Measurements from ENCODE around the gene FKBP2. TPM values are rescaled to one million over a fixed set of nuclear protein-coding genes. Genes with fewer than 3 reads are reported as not detected.

FKBP2 gene
- total RNA-seq, 1 experiment from 2014 or later: 84.2 TPM

DNA sequence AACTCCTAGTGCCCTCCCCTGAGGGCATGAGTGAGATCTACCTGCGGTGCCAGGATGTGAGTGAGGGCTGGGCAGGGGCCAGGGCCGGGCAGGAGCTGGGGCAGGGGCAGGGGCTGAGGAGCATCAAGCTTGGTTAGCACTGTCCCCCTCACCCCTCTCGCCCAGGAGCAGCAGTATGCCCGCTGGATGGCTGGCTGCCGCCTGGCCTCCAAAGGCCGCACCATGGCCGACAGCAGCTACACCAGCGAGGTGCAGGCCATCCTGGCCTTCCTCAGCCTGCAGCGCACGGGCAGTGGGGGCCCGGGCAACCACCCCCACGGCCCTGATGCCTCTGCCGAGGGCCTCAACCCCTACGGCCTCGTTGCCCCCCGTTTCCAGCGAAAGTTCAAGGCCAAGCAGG lies 20.6 kb upstream of the FKBP2 start:
- no TSS peak for BruUV-seq (replicated peaks)
- CTCF ChIA-PET: no interaction called here

DNA sequence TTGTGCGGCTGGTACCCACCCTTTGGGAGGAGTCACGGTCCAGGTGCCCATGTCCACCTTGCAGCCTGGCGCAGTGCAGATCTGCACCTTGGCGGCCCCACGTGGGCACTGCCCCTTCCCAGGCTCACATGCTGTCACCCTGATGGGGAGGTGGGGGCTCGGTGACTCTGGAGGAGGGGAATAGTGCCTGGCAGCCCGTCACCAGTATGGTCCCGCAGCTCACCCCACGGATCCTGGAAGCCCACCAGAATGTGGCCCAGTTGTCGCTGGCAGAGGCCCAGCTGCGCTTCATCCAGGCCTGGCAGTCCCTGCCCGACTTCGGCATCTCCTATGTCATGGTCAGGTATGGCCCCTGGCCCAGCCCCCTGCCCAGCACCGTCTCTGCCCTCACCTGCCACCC lies 20.1 kb upstream of the FKBP2 start:
- POLR2A ChIA-PET (ENCODE audit: unreplicated experiment): interaction anchor here (0.8 kb wide), 1 partner anchor 15 kb away, joined by 5 read pairs; no protein-coding TSS in a partner anchor
- no peak overlapping the region for H2AFZ ChIP-seq
- H3K4me1 ChIP-seq (replicated peaks; ENCODE audit: insufficient read depth): peaks cover 8% of the 10 kb centered on the region
- no peak overlapping the region for H3K27ac ChIP-seq
- H3K27me3 ChIP-seq (ENCODE audit: insufficient read depth, low read depth): no peaks in the 10 kb centered on the region
- no TSS peak for BruUV-seq (replicated peaks)
- H3F3A ChIP-seq (ENCODE audit: insufficient read depth, low read depth): peaks cover 26% of the 10 kb centered on the region
- no peak overlapping the region for H3K4me2 ChIP-seq
- no peaks in the 10 kb centered on the region for H3K36me3 ChIP-seq (ENCODE audit: low read depth)
- H3K4me3 ChIP-seq: no peak overlapping the region
- no peak for TF ChIP-seq EZH2 (IDR thresholded peaks at IDR 0.05; ENCODE audit: low read depth)
- TF ChIP-seq, protein P1, sequence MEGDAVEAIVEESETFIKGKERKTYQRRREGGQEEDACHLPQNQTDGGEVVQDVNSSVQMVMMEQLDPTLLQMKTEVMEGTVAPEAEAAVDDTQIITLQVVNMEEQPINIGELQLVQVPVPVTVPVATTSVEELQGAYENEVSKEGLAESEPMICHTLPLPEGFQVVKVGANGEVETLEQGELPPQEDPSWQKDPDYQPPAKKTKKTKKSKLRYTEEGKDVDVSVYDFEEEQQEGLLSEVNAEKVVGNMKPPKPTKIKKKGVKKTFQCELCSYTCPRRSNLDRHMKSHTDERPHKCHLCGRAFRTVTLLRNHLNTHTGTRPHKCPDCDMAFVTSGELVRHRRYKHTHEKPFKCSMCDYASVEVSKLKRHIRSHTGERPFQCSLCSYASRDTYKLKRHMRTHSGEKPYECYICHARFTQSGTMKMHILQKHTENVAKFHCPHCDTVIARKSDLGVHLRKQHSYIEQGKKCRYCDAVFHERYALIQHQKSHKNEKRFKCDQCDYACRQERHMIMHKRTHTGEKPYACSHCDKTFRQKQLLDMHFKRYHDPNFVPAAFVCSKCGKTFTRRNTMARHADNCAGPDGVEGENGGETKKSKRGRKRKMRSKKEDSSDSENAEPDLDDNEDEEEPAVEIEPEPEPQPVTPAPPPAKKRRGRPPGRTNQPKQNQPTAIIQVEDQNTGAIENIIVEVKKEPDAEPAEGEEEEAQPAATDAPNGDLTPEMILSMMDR (conservative IDR thresholded peaks at IDR 0.05): no peak
- peaks cover 12% of the 10 kb centered on the region for H3K79me2 ChIP-seq (ENCODE audit: low read depth)
- H3K9me2 ChIP-seq (ENCODE audit: insufficient read depth): no peaks in the 10 kb centered on the region
- H4K20me1 ChIP-seq (ENCODE audit: insufficient read depth): no peaks in the 10 kb centered on the region; the same call in 1 of the 2 replicates
- intact Hi-C loops (cut with micrococcal nuclease; ENCODE audit: unreplicated experiment): no loop called here
- no peak for DNase-seq
- H3K9me3 ChIP-seq (ENCODE audit: insufficient read depth, low read depth): no peaks in the 10 kb centered on the region
- CTCF ChIA-PET: no interaction called here

More for the DNA sequence above, 20.6 kb upstream of the FKBP2 start:
- intact Hi-C loops (cut with micrococcal nuclease; ENCODE audit: unreplicated experiment): no loop called here
- no peak for DNase-seq
- Histone ChIP-seq H3K27ac (no peak overlapping the region), H3K9me3 (ENCODE audit: insufficient read depth, low read depth) (no peaks in the 10 kb centered on the region), H3K9me2 (ENCODE audit: insufficient read depth) (no peaks in the 10 kb centered on the region), H3F3A (ENCODE audit: insufficient read depth, low read depth) (peaks cover 30% of the 10 kb centered on the region), H3K4me3 (no peak overlapping the region), H3K36me3 (ENCODE audit: low read depth) (no peaks in the 10 kb centered on the region), H3K27me3 (ENCODE audit: insufficient read depth, low read depth) (no peaks in the 10 kb centered on the region), H4K20me1 (ENCODE audit: insufficient read depth) (no peaks in the 10 kb centered on the region; the same call in 1 of the 2 replicates), H3K79me2 (ENCODE audit: low read depth) (peaks cover 7% of the 10 kb centered on the region), H3K4me1 (replicated peaks; ENCODE audit: insufficient read depth) (peaks cover 6% of the 10 kb centered on the region), H2AFZ (no peak overlapping the region), H3K4me2 (no peak overlapping the region)
- TF ChIP-seq, protein P1 (conservative IDR thresholded peaks at IDR 0.05): no peak
- TF ChIP-seq EZH2 (IDR thresholded peaks at IDR 0.05; ENCODE audit: low read depth): no peak
- POLR2A ChIA-PET (ENCODE audit: unreplicated experiment): no interaction called here

DNA sequence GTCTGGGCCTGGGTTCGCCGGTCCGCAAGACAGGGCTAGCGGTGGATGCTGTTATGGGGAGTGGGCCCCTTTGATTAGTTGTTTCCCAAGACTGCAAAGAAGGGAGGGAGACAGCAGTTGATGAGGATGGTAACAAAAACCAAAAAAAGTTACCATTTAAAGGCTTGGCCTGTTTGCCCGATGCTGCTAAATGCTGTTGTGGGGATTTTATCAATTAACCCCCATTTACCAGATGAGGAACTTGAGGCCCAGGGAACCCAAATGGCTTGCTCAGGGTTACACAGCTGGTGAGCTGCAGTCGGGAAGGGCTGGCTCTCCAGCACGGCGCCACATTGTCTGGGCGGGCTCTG lies 18.3 kb upstream of the FKBP2 start:
- intact Hi-C loops (cut with micrococcal nuclease; ENCODE audit: unreplicated experiment): no loop called here
- ChIA-PET CTCF (interaction anchor here (0.6 kb wide), 1 partner anchor 277 kb away, joined by 6 read pairs; no protein-coding TSS in a partner anchor), POLR2A (ENCODE audit: unreplicated experiment) (no interaction called here)
- no peaks in the 10 kb centered on the region for H3K27me3 ChIP-seq (ENCODE audit: insufficient read depth, low read depth)
- no peaks in the 10 kb centered on the region for H3K36me3 ChIP-seq (ENCODE audit: low read depth)
- peaks cover 15% of the 10 kb centered on the region for H3K4me1 ChIP-seq (replicated peaks; ENCODE audit: insufficient read depth)
- no peaks in the 10 kb centered on the region for H3K9me2 ChIP-seq (ENCODE audit: insufficient read depth)
- DNase-seq: no peak
- no peaks in the 10 kb centered on the region for H3K9me3 ChIP-seq (ENCODE audit: insufficient read depth, low read depth)
- H2AFZ ChIP-seq: no peak overlapping the region
- H3K79me2 ChIP-seq (ENCODE audit: low read depth): peaks cover 27% of the 10 kb centered on the region
- no peak overlapping the region for H3K4me2 ChIP-seq
- H4K20me1 ChIP-seq (ENCODE audit: insufficient read depth): peaks cover 3% of the 10 kb centered on the region
- BruUV-seq (replicated peaks): no TSS peak
- no peak for TF ChIP-seq EZH2 (IDR thresholded peaks at IDR 0.05; ENCODE audit: low read depth)
- TF ChIP-seq, protein P1 (conservative IDR thresholded peaks at IDR 0.05): no peak
- H3K27ac ChIP-seq: no peak overlapping the region
- H3F3A ChIP-seq (ENCODE audit: insufficient read depth, low read depth): peaks cover 19% of the 10 kb centered on the region
- no peak overlapping the region for H3K4me3 ChIP-seq
